GM21526 (cell line): Measurements from ENCODE around the gene IL1RAP.
A peak's percentile ranks its signal among the peaks of the same experiment; 100 is the strongest.
"Not testable (repeated sequence)": the region's sequence is repeated elsewhere in the genome, so short reads cannot be mapped to it uniquely, and the experiment has no call there.

Experiments
- ATAC-seq: cut with Tn5 transposase; IDR thresholded peaks from one replicate; pipeline ENCODE4 v1.9.1; 2021; ENCODE audit warnings: moderate library complexity; ENCODE audit not compliant: unreplicated experiment, low FRiP score

IL1RAP gene

GRCh38 chr3:190513409-190514370 lies at the start of gene IL1RAP:
Gene IL1RAP, plus strand, starts transcription at chr3:190514085. Its CDS starts 50,205 bp downstream, at chr3:190564290.
- ATAC-seq, result peak; percentile 100

- ATAC-seq, result no peak
Observed at GRCh38 chr3:190467922-190468321, 46.0 kb upstream of the IL1RAP start.

GRCh38 chr3:190473261-190473660 lies 40.6 kb upstream of the IL1RAP start:
- ATAC-seq, result not testable (repeated sequence)

GRCh38 chr3:190481779-190482178 lies 32.1 kb upstream of the IL1RAP start:
- ATAC-seq, result no peak

GRCh38 chr3:190485830-190486532 lies 27.9 kb upstream of the IL1RAP start:
- no peak for ATAC-seq

- ATAC-seq, result no peak
Observed at GRCh38 chr3:190486533-190486864, 27.4 kb upstream of the IL1RAP start.

GRCh38 chr3:190486908-190487607 lies 26.8 kb upstream of the IL1RAP start:
- ATAC-seq, result no peak

- no peak for ATAC-seq
Observed at GRCh38 chr3:190491533-190492054, 22.3 kb upstream of the IL1RAP start.

GRCh38 chr3:190492129-190492528 lies 21.8 kb upstream of the IL1RAP start:
- no peak for ATAC-seq

- ATAC-seq, result no peak
Observed at GRCh38 chr3:190492966-190493365, 20.9 kb upstream of the IL1RAP start.

GRCh38 chr3:190494907-190495306 lies 19.0 kb upstream of the IL1RAP start:
- ATAC-seq, result no peak

- ATAC-seq, result no peak
Observed at GRCh38 chr3:190495354-190495753, 18.5 kb upstream of the IL1RAP start.

- no peak for ATAC-seq
Observed at GRCh38 chr3:190495796-190496195, 18.1 kb upstream of the IL1RAP start.

GRCh38 chr3:190496859-190497258 lies 17.0 kb upstream of the IL1RAP start:
- no peak for ATAC-seq

GRCh38 chr3:190497811-190498210 lies 16.1 kb upstream of the IL1RAP start:
- ATAC-seq, result no peak

GRCh38 chr3:190498293-190498692 lies 15.6 kb upstream of the IL1RAP start:
- no peak for ATAC-seq

GRCh38 chr3:190499122-190499521 lies 14.8 kb upstream of the IL1RAP start:
- ATAC-seq, result no peak

GRCh38 chr3:190502946-190503345 lies 10.9 kb upstream of the IL1RAP start:
- no peak for ATAC-seq

GRCh38 chr3:190504354-190505125 lies 9.3 kb upstream of the IL1RAP start:
- ATAC-seq, result no peak

- ATAC-seq, result no peak
Observed at GRCh38 chr3:190505381-190506003, 8.4 kb upstream of the IL1RAP start.
